ENCODE measurements around the gene ENPEP. TPM values are rescaled to one million over a fixed set of nuclear protein-coding genes. Genes with fewer than 3 reads are reported as not detected.
"Not testable (repeated sequence)": the region's sequence is repeated elsewhere in the genome, so short reads cannot be mapped to it uniquely, and the experiment has no call there.

The ENPEP gene
- total RNA-seq, 3 donors from 2014 or later = 5.0 to 10.2 (median 9.8) TPM

- H3K36me3 ChIP-seq = no peaks in the 10 kb centered on the region
- intact Hi-C loops (cut with DNase I; ENCODE audit: low total_unique reads) = no loop called here
- TF ChIP-seq POLR2AphosphoS5 (IDR thresholded peaks at IDR 0.05) (no peak), POLR2A (IDR thresholded peaks at IDR 0.05) (no peak)
- TF ChIP-seq, protein P1, sequence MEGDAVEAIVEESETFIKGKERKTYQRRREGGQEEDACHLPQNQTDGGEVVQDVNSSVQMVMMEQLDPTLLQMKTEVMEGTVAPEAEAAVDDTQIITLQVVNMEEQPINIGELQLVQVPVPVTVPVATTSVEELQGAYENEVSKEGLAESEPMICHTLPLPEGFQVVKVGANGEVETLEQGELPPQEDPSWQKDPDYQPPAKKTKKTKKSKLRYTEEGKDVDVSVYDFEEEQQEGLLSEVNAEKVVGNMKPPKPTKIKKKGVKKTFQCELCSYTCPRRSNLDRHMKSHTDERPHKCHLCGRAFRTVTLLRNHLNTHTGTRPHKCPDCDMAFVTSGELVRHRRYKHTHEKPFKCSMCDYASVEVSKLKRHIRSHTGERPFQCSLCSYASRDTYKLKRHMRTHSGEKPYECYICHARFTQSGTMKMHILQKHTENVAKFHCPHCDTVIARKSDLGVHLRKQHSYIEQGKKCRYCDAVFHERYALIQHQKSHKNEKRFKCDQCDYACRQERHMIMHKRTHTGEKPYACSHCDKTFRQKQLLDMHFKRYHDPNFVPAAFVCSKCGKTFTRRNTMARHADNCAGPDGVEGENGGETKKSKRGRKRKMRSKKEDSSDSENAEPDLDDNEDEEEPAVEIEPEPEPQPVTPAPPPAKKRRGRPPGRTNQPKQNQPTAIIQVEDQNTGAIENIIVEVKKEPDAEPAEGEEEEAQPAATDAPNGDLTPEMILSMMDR (IDR thresholded peaks at IDR 0.05) = no peak
- H3K4me3 ChIP-seq = no peak overlapping the region
- no peaks in the 10 kb centered on the region for H3K9me3 ChIP-seq
- DNase-seq (ENCODE audit: low spot score in 2 of 2) = no peak
- no peaks in the 10 kb centered on the region for H3K27me3 ChIP-seq
- no peak overlapping the region for H3K27ac ChIP-seq
- H3K4me1 ChIP-seq = no peaks in the 10 kb centered on the region
Measured at GRCh38 chr4:110485452-110485851, 9.5 kb downstream of the ENPEP start.

- TF ChIP-seq POLR2A (IDR thresholded peaks at IDR 0.05) (no peak), POLR2AphosphoS5 (IDR thresholded peaks at IDR 0.05) (no peak)
- TF ChIP-seq, protein P1 (IDR thresholded peaks at IDR 0.05) = no peak
- no peak overlapping the region for H3K27ac ChIP-seq
- intact Hi-C loops (cut with DNase I; ENCODE audit: low total_unique reads) = no loop called here
- DNase-seq (ENCODE audit: low spot score in 2 of 2) = no peak
- H3K36me3 ChIP-seq = no peaks in the 10 kb centered on the region
- no peaks in the 10 kb centered on the region for H3K27me3 ChIP-seq
- H3K4me3 ChIP-seq = no peak overlapping the region
- no peaks in the 10 kb centered on the region for H3K9me3 ChIP-seq
- no peaks in the 10 kb centered on the region for H3K4me1 ChIP-seq
Measured at GRCh38 chr4:110486256-110486655, 10.3 kb downstream of the ENPEP start.

DNA sequence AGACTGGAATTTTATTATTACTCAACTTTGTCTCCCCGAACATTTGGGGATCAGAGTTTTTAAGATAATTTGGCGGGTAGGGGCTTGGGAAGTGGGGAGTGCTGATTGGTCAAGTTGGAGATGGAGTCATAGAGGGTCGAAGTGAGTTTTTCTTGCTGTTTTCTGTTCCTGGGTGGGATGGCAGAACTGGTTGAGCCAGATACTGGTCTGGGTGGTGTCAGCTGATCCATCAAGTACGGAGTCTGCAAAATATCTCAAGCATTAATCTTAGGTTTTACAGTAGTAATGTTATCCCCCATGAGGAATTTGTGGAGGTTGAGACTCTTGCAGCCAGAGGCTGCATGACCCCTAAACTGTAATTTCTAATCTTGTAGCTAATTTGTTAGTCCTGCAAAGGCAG is 10.9 kb downstream of the ENPEP start:
- H3K27ac ChIP-seq; H3K36me3 ChIP-seq; DNase-seq (ENCODE audit: low spot score in 2 of 2); H3K9me3 ChIP-seq; H3K4me3 ChIP-seq; intact Hi-C loops (cut with DNase I; ENCODE audit: low total_unique reads); H3K4me1 ChIP-seq; H3K27me3 ChIP-seq: not testable (repeated sequence)

GRCh38 chr4:110487873-110488272 is 11.9 kb downstream of the ENPEP start:
- TF ChIP-seq POLR2A (IDR thresholded peaks at IDR 0.05) = no peak
- no peak for TF ChIP-seq POLR2AphosphoS5 (IDR thresholded peaks at IDR 0.05)
- TF ChIP-seq, protein P1 (IDR thresholded peaks at IDR 0.05) = no peak
- Histone ChIP-seq H3K27me3 (no peaks in the 10 kb centered on the region), H3K9me3 (no peaks in the 10 kb centered on the region), H3K36me3 (no peaks in the 10 kb centered on the region), H3K4me1 (no peaks in the 10 kb centered on the region), H3K27ac (no peak overlapping the region), H3K4me3 (no peak overlapping the region)
- DNase-seq (ENCODE audit: low spot score in 2 of 2) = no peak
- intact Hi-C loops (cut with DNase I; ENCODE audit: low total_unique reads) = no loop called here

- Histone ChIP-seq H3K27me3 (no peaks in the 10 kb centered on the region), H3K36me3 (no peaks in the 10 kb centered on the region), H3K9me3 (no peaks in the 10 kb centered on the region), H3K27ac (no peak overlapping the region), H3K4me1 (no peaks in the 10 kb centered on the region), H3K4me3 (no peak overlapping the region)
- intact Hi-C loops (cut with DNase I; ENCODE audit: low total_unique reads) = no loop called here
- no peak for DNase-seq (ENCODE audit: low spot score in 2 of 2)
- TF ChIP-seq POLR2A (IDR thresholded peaks at IDR 0.05) (no peak), POLR2AphosphoS5 (IDR thresholded peaks at IDR 0.05) (no peak)
- TF ChIP-seq, protein P1 (IDR thresholded peaks at IDR 0.05) = no peak
Measured at GRCh38 chr4:110489901-110490508, 14.1 kb downstream of the ENPEP start.

- Histone ChIP-seq H3K27ac (no peak overlapping the region), H3K4me1 (no peaks in the 10 kb centered on the region), H3K27me3 (no peaks in the 10 kb centered on the region), H3K4me3 (no peak overlapping the region), H3K36me3 (no peaks in the 10 kb centered on the region), H3K9me3 (no peaks in the 10 kb centered on the region)
- intact Hi-C loops (cut with DNase I; ENCODE audit: low total_unique reads) = no loop called here
- no peak for TF ChIP-seq POLR2AphosphoS5 (IDR thresholded peaks at IDR 0.05)
- no peak for TF ChIP-seq POLR2A (IDR thresholded peaks at IDR 0.05)
- TF ChIP-seq, protein P1 (IDR thresholded peaks at IDR 0.05) = no peak
- DNase-seq (ENCODE audit: low spot score in 2 of 2) = no peak
Measured at GRCh38 chr4:110492522-110492921, 16.6 kb downstream of the ENPEP start.
